Fibroblast of mammary gland (primary cell): Measurements from ENCODE around the gene CLOCK.

Source experiments
- DNase-seq: peaks from one replicate; pipeline ENCODE4 v3.0.0-alpha.2; 2010; ENCODE audit warnings: low read depth
- H3K4me3 ChIP-seq: 2 replicates; pipeline ENCODE4 v1.5.1; 2011; ENCODE audit warnings: low read depth, mild to moderate bottlenecking, low read length, moderate library complexity; ENCODE audit not compliant: control insufficient read depth
- TF ChIP-seq, protein P1 (sequence below): conservative IDR thresholded peaks from 2 replicates; pipeline ENCODE4 v1.5.1; 2011; ENCODE audit warnings: low read depth, low read length, inconsistent platforms; ENCODE audit not compliant: control insufficient read depth, insufficient read depth

CLOCK gene

DNA sequence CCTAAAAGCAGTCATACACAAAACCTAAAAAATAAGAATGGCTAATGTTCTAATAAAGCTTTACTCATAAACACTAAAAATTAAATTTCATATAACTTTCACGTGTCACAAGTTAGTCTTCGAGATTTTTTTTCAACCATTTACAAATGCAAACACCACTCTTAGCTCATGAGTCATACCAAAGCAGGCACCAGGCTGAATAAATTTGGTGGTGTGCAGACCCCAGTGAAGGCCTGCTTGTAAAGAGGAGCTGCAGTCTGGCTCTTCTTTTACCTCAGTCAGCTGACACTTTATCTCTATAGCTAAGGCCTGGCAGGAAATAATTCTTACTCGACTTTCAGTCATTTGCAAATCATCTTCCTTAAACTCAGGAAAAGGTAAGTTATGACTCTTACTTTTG lies 37.4 kb downstream of the CLOCK start:
- DNase-seq, result no peak
- TF ChIP-seq, protein P1, sequence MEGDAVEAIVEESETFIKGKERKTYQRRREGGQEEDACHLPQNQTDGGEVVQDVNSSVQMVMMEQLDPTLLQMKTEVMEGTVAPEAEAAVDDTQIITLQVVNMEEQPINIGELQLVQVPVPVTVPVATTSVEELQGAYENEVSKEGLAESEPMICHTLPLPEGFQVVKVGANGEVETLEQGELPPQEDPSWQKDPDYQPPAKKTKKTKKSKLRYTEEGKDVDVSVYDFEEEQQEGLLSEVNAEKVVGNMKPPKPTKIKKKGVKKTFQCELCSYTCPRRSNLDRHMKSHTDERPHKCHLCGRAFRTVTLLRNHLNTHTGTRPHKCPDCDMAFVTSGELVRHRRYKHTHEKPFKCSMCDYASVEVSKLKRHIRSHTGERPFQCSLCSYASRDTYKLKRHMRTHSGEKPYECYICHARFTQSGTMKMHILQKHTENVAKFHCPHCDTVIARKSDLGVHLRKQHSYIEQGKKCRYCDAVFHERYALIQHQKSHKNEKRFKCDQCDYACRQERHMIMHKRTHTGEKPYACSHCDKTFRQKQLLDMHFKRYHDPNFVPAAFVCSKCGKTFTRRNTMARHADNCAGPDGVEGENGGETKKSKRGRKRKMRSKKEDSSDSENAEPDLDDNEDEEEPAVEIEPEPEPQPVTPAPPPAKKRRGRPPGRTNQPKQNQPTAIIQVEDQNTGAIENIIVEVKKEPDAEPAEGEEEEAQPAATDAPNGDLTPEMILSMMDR, result no peak
- H3K4me3 ChIP-seq, result no peak overlapping the region

- DNase-seq, result no peak
- TF ChIP-seq, protein P1, result no peak
These were observed 39.1 kb downstream of the CLOCK start for GRCh38 chr4:55507612-55508011.

GRCh38 chr4:55503169-55503568 lies 43.5 kb downstream of the CLOCK start:
- TF ChIP-seq, protein P1, result no peak
- no peak overlapping the region for H3K4me3 ChIP-seq
- DNase-seq, result peak; percentile 83

More at GRCh38 chr4:55507612-55508011, 39.1 kb downstream of the CLOCK start:
- no peak overlapping the region for H3K4me3 ChIP-seq

DNA sequence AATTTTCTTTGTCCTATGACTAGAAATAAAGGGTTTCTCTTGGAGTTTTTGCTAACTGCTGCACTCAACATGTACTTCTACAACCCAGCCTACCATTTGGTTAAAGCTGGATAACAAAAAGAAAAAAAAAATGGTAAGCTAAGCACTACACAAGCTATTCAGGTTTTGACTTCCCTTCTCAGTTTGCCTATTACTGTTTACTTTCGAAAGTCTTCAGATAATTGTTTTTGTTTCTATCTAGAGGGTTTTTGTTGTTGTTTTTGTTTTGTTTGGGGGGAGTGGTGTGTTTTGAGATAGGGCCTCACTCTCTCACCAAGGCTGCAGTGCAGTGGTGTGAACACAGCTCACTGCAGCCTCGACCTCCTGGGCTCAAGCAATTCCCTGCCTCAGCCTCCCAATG lies 46.6 kb downstream of the CLOCK start:
- no peak overlapping the region for H3K4me3 ChIP-seq
- TF ChIP-seq, protein P1, result no peak
- DNase-seq, result no peak

- no peak for DNase-seq
- H3K4me3 ChIP-seq, result no peak overlapping the region
- TF ChIP-seq, protein P1, result no peak
These were observed 47.2 kb downstream of the CLOCK start for GRCh38 chr4:55499495-55499894.

- TF ChIP-seq, protein P1, result no peak
- DNase-seq, result peak; percentile 12
- H3K4me3 ChIP-seq, result no peak overlapping the region
These were observed 48.7 kb downstream of the CLOCK start for GRCh38 chr4:55498051-55498450.

DNA sequence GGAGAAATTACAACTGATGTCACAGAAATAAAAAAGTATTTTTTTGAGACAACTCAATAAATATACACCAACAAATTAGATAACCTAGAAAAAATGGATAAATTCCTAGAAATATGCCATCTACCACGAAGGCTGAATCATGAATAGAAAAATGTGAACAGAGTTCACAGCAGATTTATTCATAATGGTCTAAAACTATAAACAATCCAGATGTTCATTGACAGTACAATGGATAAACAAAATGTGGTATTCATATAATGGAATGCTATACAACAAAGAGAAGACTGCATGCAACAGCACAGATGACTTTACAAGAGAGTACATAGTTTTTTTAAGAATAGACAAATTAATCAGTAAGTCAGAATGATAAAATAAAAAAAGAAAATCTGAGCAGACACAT lies 55.2 kb downstream of the CLOCK start:
- DNase-seq, result peak; percentile 60
- H3K4me3 ChIP-seq, result no peak overlapping the region
- TF ChIP-seq, protein P1, result no peak
